ENCODE measurements around the gene RASL10A. TPM values are rescaled to one million over a fixed set of nuclear protein-coding genes. Genes with fewer than 3 reads are reported as not detected.

RASL10A gene
- total RNA-seq, 3 donors from 2014 or later, result 1.1 to 2.3 (median 1.4) TPM

GRCh38 chr22:29291215-29291614 lies 24.3 kb downstream of the RASL10A start:
- no peaks in the 10 kb centered on the region for H3K4me1 ChIP-seq (ENCODE audit: low read depth)
- H3K4me3 ChIP-seq, result no peak overlapping the region
- ATAC-seq, result no peak
- H3K9me3 ChIP-seq, result no peaks in the 10 kb centered on the region
- no peak for DNase-seq
- peaks cover 18% of the 10 kb centered on the region for H3K36me3 ChIP-seq (ENCODE audit: low read depth)
- intact Hi-C loops (cut with DNase I, micrococcal nuclease), result no loop called here
- TF ChIP-seq, protein P1, sequence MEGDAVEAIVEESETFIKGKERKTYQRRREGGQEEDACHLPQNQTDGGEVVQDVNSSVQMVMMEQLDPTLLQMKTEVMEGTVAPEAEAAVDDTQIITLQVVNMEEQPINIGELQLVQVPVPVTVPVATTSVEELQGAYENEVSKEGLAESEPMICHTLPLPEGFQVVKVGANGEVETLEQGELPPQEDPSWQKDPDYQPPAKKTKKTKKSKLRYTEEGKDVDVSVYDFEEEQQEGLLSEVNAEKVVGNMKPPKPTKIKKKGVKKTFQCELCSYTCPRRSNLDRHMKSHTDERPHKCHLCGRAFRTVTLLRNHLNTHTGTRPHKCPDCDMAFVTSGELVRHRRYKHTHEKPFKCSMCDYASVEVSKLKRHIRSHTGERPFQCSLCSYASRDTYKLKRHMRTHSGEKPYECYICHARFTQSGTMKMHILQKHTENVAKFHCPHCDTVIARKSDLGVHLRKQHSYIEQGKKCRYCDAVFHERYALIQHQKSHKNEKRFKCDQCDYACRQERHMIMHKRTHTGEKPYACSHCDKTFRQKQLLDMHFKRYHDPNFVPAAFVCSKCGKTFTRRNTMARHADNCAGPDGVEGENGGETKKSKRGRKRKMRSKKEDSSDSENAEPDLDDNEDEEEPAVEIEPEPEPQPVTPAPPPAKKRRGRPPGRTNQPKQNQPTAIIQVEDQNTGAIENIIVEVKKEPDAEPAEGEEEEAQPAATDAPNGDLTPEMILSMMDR (IDR thresholded peaks at IDR 0.05), result no peak

GRCh38 chr22:29290061-29290460 lies 25.4 kb downstream of the RASL10A start:
- Histone ChIP-seq H3K36me3 (ENCODE audit: low read depth) (peaks cover 13% of the 10 kb centered on the region), H3K4me3 (no peak overlapping the region), H3K4me1 (ENCODE audit: low read depth) (no peaks in the 10 kb centered on the region), H3K9me3 (no peaks in the 10 kb centered on the region)
- TF ChIP-seq, protein P1 (IDR thresholded peaks at IDR 0.05), result no peak
- DNase-seq (no peak), ATAC-seq (no peak)
- intact Hi-C loops (cut with DNase I, micrococcal nuclease), result no loop called here

GRCh38 chr22:29288837-29289236 lies 26.7 kb downstream of the RASL10A start:
- no peak for ATAC-seq
- Histone ChIP-seq H3K36me3 (ENCODE audit: low read depth) (peaks cover 18% of the 10 kb centered on the region), H3K9me3 (no peaks in the 10 kb centered on the region), H3K4me1 (ENCODE audit: low read depth) (no peaks in the 10 kb centered on the region), H3K4me3 (no peak overlapping the region)
- intact Hi-C loops (cut with DNase I, micrococcal nuclease), result no loop called here
- DNase-seq, result no peak
- TF ChIP-seq, protein P1 (IDR thresholded peaks at IDR 0.05), result no peak

DNA sequence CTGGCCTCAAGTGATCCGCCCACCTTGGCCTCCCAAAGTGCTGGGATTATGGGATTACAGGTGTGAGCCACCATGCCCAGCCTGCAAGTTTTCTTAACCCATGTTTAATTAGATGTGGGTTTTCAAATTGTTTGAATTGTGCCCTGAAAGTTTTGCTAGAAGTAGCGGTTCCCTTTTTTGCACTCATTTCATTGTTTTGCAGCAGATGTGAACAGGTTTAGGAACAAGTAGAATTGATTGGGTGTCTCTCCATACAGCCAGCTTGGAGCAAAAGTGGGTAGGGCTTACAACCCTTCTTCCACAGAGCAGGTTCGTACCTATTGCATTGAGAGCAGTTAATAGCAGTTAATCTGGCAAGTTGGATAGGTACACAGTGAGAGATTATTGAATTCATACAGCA lies 31.3 kb downstream of the RASL10A start:
- intact Hi-C loops (cut with DNase I, micrococcal nuclease), result no loop called here
- no peak overlapping the region for H3K4me3 ChIP-seq
- H3K9me3 ChIP-seq, result no peaks in the 10 kb centered on the region
- H3K36me3 ChIP-seq (ENCODE audit: low read depth), result peaks cover 20% of the 10 kb centered on the region
- TF ChIP-seq, protein P1 (IDR thresholded peaks at IDR 0.05), result no peak
- no peaks in the 10 kb centered on the region for H3K4me1 ChIP-seq (ENCODE audit: low read depth)
- no peak for DNase-seq
- no peak for ATAC-seq

DNA sequence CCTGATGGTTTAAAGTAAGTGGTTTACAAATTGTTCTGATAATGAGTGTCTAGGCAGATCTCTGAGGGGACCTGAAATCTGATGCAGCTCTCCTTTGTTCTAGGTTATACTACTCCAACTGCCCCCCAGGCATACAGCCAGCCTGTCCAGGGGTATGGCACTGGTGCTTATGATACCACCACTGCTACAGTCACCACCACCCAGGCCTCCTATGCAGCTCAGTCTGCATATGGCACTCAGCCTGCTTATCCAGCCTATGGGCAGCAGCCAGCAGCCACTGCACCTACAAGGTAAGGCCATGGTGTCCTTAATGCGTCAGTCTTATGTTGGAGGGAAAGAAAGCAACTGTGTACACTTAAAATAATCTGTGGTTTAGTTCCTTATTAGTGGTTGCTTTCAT lies 37.6 kb downstream of the RASL10A start:
- DNase-seq (no peak), ATAC-seq (no peak)
- Histone ChIP-seq H3K4me3 (no peak overlapping the region), H3K9me3 (no peaks in the 10 kb centered on the region), H3K36me3 (ENCODE audit: low read depth) (no peaks in the 10 kb centered on the region), H3K4me1 (ENCODE audit: low read depth) (peaks cover 24% of the 10 kb centered on the region)
- TF ChIP-seq, protein P1 (IDR thresholded peaks at IDR 0.05), result no peak
- intact Hi-C loops (cut with DNase I, micrococcal nuclease), result no loop called here

Measured in mucosa of descending colon (tissue), 3 donors.